H1 (cell line): ENCODE measurements around the gene SNED1. TPM values are rescaled to one million over a fixed set of nuclear protein-coding genes. Genes with fewer than 3 reads are reported as not detected.

Experiments used
- SP2 ChIP-seq: IDR thresholded peaks from 2 replicates; pipeline ENCODE4 v1.6.1; 2012; ENCODE audit warnings: mild to moderate bottlenecking, low read length, inconsistent platforms
- USF2 ChIP-seq: IDR thresholded peaks from 2 replicates; pipeline ENCODE4 v1.6.1; 2011; ENCODE audit warnings: low read length, improper control_type of control experiment
- polyA plus RNA-seq, 7 experiments: library from polyadenylated mRNA; depleted of rRNA in 3 of 7; stranded (reverse) in 5 of 7; unstranded in 2 of 7; fragments of >200 nt in 5 of 7; fragments of 200-250 nt in 2 of 7; gene quantifications; 1 replicate in 5 of 7; 2 replicates in 1 of 7; 4 replicates in 1 of 7; pipeline versions ENCODE4 v1.2.1 to v1.2.3, GENCODE V29; 2011 to 2013; ENCODE audit warnings: missing spikeins in 2 of 7, mixed read lengths in 2 of 7
- total RNA-seq: library from RNA; stranded (reverse); fragmentation: NEBNext Ultra II Directional; extraction: Animal tissue kit (Norgen Biotek cat#: 25700); gene quantifications from 2 replicates; pipeline ENCODE4 v1.2.1, GENCODE V29; 2021
- TF ChIP-seq, protein P1 (sequence below): fragments of 300-600 bp; sonication (generic); IDR thresholded peaks from 2 replicates; pipeline ENCODE4 v1.7.1; 2012; ENCODE audit warnings: low read length, moderate library complexity, mild to moderate bottlenecking, inconsistent platforms; ENCODE audit not compliant: insufficient replicate concordance

SNED1 gene
- total and polyA plus RNA-seq, 2 of the 8 experiments (the other 6 are each of a cell fraction or from before 2014, with no cell fraction given), result 1.9 TPM

- TF ChIP-seq USF2 (no peak), SP2 (no peak)
- TF ChIP-seq, protein P1, sequence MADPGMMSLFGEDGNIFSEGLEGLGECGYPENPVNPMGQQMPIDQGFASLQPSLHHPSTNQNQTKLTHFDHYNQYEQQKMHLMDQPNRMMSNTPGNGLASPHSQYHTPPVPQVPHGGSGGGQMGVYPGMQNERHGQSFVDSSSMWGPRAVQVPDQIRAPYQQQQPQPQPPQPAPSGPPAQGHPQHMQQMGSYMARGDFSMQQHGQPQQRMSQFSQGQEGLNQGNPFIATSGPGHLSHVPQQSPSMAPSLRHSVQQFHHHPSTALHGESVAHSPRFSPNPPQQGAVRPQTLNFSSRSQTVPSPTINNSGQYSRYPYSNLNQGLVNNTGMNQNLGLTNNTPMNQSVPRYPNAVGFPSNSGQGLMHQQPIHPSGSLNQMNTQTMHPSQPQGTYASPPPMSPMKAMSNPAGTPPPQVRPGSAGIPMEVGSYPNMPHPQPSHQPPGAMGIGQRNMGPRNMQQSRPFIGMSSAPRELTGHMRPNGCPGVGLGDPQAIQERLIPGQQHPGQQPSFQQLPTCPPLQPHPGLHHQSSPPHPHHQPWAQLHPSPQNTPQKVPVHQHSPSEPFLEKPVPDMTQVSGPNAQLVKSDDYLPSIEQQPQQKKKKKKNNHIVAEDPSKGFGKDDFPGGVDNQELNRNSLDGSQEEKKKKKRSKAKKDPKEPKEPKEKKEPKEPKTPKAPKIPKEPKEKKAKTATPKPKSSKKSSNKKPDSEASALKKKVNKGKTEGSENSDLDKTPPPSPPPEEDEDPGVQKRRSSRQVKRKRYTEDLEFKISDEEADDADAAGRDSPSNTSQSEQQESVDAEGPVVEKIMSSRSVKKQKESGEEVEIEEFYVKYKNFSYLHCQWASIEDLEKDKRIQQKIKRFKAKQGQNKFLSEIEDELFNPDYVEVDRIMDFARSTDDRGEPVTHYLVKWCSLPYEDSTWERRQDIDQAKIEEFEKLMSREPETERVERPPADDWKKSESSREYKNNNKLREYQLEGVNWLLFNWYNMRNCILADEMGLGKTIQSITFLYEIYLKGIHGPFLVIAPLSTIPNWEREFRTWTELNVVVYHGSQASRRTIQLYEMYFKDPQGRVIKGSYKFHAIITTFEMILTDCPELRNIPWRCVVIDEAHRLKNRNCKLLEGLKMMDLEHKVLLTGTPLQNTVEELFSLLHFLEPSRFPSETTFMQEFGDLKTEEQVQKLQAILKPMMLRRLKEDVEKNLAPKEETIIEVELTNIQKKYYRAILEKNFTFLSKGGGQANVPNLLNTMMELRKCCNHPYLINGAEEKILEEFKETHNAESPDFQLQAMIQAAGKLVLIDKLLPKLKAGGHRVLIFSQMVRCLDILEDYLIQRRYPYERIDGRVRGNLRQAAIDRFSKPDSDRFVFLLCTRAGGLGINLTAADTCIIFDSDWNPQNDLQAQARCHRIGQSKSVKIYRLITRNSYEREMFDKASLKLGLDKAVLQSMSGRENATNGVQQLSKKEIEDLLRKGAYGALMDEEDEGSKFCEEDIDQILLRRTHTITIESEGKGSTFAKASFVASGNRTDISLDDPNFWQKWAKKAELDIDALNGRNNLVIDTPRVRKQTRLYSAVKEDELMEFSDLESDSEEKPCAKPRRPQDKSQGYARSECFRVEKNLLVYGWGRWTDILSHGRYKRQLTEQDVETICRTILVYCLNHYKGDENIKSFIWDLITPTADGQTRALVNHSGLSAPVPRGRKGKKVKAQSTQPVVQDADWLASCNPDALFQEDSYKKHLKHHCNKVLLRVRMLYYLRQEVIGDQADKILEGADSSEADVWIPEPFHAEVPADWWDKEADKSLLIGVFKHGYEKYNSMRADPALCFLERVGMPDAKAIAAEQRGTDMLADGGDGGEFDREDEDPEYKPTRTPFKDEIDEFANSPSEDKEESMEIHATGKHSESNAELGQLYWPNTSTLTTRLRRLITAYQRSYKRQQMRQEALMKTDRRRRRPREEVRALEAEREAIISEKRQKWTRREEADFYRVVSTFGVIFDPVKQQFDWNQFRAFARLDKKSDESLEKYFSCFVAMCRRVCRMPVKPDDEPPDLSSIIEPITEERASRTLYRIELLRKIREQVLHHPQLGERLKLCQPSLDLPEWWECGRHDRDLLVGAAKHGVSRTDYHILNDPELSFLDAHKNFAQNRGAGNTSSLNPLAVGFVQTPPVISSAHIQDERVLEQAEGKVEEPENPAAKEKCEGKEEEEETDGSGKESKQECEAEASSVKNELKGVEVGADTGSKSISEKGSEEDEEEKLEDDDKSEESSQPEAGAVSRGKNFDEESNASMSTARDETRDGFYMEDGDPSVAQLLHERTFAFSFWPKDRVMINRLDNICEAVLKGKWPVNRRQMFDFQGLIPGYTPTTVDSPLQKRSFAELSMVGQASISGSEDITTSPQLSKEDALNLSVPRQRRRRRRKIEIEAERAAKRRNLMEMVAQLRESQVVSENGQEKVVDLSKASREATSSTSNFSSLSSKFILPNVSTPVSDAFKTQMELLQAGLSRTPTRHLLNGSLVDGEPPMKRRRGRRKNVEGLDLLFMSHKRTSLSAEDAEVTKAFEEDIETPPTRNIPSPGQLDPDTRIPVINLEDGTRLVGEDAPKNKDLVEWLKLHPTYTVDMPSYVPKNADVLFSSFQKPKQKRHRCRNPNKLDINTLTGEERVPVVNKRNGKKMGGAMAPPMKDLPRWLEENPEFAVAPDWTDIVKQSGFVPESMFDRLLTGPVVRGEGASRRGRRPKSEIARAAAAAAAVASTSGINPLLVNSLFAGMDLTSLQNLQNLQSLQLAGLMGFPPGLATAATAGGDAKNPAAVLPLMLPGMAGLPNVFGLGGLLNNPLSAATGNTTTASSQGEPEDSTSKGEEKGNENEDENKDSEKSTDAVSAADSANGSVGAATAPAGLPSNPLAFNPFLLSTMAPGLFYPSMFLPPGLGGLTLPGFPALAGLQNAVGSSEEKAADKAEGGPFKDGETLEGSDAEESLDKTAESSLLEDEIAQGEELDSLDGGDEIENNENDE, result no peak
- TF ChIP-seq, all 59 proteins: peak for 0
These were observed 33.6 kb upstream of the SNED1 start (continued) for GRCh38 chr2:240964704-240965295.
